GM19035 (cell line): ENCODE measurements around the gene EXOG.

ENCODE experiments used
- ATAC-seq: cut with Tn5 transposase; IDR thresholded peaks from one replicate; pipeline ENCODE4 v1.9.1; 2021; ENCODE audit not compliant: unreplicated experiment

Gene EXOG

DNA sequence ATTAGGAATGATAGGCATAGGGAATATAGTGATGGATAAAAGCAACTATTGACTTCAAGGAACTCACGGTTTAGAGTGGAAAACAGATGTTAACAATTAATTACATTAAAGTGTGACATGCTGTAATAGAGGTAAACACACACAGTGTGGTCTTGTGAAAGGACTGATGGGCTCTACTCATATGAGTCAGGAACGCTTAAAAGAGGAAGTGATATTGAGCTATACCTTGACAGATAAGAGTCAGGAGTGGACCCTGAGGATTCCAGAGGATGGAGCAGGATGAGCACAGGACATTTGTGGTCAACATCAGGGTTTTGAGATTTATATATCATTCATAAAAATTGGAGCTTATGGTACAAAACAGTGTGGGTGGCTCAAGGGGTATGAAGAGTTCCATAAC, 11.0 kb downstream of the EXOG start:
- peak; percentile 97 for ATAC-seq

DNA sequence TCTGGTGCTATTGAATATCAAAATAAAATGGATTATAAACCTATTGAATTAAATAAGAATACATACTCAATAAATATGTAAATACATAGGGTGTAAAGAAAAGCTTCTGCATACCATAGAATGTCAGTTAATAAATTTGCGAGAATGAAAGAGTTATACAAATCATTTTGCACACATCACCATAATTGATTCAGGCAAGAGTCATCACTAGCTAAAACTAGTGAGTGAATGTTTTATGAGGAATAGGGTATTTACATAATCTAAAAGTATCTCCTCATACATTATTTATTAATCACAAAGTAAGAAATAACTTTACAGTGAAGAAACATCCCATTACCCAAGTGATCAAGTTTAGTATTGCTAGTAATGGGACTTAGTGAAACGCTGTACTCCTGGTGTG, 13.6 kb downstream of the EXOG start:
- ATAC-seq: no peak

DNA sequence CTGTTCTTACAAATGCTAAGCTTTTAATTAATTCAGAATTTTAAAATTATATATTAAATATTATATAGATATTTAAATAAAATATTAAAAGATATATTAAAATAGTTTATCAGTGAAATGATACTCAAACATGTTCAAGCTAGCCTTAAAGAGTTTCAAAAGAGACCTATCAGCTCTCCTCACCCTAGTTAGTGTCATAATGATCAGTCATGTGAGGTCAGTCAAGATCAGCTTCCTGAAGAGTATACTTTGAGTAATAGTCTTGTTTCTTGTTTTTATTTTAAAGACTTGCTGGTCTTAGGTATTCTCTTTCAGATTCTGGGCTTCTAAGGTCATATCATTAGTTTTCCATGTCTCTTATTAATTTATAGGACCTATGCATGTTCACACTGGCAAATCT, 14.5 kb downstream of the EXOG start:
- ATAC-seq: no peak

DNA sequence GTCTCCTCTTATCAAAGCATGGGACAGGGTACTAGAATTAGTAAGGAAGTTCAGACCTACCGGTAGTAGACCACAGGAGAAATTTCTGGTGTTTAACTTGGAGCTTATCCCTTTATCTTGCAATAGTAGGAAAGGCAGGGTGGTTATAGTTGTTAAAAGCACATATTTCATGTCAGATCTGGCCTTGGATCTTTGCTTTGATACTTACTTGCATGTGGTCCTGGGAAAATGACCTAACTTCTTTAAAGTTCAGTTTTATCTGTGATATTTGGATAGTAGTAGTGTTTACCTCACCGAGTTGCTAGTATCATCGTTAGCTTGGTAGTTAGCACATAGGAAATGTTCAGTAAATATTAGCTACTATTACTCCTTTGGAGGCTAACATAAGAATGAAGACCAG, 15.4 kb downstream of the EXOG start:
- ATAC-seq: no peak

DNA sequence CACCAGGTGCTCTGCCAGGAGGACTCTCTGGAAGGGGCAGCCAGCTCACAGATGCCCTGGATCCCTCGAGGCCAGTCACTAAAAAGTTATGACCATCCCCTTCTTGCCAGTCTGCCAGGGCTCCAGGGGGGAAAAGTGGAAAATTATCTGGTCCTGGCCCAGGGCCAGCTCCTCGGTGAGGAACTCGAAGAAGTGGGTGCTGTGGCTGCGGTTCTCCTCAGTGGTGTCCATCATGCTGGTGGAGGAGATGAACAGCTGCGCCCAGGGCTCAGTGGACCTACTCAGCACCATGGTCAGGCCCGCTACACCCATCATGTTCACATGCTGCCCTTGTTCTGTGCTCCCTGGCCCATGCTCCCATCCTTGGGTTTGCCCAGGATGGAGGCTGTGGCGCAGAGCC, 19.2 kb downstream of the EXOG start:
- no peak for ATAC-seq

DNA sequence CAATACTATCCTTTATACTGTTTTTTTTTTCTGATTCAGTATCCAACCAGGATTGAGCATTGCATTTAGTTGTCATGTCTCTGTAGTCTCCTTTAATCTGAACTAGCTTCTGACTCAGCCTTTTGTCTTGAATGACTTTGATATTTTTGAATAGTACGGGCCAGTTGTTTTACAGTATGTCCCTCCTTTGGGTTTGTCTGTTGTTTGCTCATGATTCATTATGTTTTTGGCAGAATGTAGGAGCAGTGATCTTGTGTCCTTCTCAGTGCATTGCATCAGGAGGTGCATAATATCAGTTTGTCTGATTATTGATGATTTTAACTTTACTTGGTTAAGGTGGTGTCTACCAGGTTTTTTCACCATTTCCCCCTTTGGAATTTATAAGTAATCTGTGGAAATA, 20.5 kb downstream of the EXOG start:
- ATAC-seq: no peak

DNA sequence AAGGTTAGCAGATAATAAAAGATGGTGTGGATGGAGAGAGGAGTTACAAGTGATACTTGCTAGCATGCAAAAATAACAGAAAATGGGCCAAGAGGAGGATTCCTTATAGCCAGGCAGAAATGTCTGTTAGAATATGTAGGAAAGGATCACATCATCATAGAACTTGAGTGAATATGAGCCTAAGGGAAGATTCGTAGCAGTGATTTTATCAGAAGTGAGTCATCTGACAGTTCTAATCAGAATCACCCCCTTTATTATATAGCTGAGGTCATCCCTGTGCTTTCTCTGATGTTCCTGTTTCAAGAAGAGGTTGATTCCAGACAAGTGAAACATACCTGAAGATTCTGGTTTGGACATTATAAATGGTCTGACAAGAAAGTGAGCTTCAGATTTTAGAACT, 22.9 kb downstream of the EXOG start:
- ATAC-seq: no peak

DNA sequence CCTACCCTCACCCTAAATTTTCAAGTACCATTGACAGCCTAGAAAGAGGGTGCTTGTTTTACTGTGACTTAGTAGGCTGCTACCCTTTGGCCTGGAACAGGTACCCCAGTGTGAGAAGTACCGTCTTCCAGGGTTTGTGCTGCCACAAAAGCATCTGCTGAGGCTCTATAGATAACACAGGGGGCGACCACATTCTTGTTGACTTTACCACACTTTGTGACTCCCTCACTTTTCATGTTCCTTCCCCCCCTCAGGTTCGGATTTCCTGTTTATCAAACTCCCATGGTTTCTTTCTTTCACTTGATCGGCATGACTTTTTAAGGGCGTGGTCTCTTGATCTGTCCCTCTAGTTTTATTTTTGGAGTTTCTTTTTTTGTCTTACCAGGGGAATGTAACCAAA, 23.5 kb downstream of the EXOG start:
- ATAC-seq: no peak

DNA sequence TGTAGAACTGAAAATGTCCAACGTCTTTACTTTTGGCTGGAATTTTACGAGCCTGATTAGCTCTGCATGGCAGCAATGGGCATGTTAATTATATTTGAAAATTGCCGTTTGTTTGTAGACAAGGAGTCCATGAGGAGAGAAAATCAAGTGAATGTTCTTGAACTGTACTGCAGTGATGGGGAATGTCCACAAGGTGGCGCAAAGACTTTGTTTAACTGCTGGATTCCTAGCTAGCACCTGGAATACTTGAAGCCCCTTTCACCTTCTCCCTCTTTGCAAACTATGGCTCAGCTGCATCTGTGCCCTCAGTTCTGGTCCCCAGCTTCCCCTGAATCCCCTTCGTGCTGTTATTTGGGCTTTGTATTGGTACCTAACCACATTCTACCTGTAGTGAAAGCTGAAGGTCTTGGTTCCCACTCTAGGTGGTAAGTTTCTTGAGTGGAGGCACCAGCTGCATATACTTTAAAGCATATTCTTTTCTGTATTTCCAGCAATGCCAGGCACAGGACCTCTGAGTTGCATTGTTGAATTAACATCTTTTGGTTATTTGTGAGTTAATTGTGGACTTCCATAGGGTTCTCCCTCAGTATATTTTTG, 25.3 kb downstream of the EXOG start:
- ATAC-seq: no peak

DNA sequence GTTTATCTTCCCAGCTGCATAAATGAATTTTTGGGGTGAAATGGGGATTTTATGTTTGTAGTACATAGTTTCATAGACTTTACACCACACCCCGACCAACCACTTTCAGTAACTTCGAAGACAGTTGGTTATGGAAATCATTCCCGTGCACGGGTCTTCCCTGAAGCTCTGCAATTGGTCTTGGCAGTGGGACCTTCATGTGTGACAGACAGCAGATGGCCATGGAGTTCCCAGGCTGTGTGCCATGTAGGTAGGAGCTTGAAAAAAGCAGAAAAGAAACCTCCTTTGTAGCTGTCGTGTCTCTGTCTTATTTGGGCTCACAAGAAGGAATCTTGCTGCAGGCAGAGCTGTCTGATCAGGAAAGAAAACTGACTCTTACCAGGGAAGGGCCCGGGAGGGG, 25.9 kb downstream of the EXOG start:
- ATAC-seq: no peak

DNA sequence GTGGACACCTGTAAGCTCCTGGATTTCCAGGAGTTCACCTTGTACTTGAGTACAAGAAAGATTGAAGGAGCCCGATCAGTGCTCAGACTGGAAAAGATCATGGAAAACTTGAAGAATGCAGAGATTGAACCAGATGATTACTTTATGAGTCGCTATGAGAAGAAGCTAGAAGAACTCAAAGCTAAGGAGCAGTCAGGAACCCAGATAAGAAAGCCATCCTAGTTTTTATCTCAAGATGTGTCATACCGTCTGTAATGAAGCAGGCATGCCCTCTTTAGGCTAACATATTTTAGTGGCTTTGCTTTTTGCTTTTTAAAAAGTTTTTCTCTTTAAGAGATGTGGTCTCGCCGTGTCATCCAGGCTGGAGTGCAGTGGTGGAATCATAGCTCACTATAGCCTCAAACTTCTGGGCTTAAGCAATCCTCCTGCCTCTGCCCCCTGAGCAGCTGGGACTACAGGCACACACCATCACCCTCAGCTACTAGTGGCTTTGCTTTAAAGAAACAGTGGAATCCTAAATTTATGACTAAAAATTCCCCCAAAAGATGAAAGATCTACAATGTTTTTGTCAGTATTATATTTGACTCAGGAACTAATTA, 28.1 kb downstream of the EXOG start:
- ATAC-seq: no peak

DNA sequence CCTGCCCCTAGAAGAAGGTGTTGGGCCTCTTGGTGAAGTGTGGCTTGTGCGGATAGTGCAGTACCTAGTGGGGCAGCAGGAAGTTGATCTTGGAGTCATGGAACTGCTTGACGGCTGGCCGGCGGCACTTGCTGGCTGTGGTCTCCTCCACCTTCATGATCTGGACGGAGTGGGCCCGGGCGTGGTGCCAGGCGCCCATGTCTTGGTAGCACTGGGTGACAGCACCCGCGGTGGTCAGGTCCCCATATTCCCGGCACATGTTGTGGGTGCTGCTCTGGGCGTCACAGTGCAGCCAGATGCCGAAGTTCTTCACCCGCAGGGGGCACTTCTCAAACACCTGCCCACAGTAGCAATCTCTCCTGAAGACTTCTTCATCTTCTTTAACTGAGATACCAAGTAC, 30.7 kb downstream of the EXOG start:
- ATAC-seq: no peak

DNA sequence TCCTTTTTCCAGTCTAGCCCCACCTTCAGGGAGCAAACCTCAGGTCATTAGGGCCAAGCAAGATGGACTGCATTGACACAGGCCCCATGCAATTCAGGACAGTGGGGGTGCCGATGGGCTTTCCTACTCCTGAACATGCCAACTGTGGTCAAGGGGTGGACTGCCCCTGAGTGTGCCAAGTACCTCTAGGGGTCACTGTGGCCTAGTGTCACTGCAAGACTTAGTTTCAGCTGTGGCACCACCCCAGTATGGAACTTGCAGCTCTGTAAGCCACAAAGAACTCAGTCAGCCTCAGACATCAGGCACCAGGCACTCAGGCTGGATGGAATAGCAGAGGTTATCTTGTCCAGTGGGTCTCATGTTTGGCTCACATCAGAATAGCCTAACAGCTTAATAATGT, 32.3 kb downstream of the EXOG start:
- no peak for ATAC-seq

DNA sequence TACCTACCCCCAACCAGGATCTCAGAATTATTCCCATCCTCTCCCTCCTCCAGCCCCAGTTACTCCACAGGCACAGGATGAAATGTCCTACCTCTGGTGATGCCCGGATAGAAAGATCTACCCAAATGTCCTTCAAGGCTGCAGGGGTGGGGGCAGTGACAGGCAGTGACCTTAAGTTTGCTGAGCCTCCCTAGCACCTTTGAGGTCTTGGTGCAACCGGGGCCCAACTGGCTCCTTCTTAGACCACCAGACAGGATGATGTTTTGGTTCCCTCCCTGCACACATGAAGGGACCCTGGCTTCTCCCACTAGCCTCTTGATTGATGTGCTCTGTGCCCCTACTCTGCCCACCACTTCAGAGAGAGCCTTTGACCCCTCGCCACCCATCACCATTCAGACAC, 36.4 kb downstream of the EXOG start:
- ATAC-seq: no peak

DNA sequence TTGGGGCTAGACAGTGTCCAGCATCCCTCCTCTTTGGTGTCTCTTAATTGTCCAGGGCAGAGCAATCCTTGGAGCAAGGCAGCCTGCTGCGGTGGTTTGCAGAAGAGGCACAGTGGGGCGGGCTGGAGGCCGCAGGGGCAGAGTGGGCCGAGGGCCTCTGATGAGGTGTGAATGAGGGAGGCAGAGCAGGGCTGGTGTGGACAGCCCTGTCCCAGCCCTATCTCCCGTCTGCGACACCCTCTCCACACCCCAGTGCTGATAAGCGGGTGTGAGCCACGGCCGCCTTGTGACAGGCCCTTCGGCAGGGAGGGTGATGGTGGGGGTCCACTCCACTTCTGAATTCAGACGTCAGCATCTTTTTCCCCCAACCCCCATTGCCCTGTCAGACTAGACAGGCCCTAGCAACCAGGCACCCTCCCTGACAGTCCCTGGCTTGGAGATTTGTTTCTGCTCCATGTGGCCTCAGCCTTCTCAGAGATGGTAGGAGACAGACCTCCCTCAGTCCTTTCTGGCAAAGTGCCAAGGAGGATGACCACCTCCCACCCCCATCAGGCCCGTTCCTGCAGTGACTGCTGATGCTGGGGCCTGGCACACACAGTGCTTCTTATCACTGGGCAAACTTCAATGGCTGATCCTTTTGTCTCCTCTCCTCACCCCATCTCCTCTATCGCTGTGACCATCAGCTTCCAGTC, 37.3 kb downstream of the EXOG start:
- no peak for ATAC-seq

DNA sequence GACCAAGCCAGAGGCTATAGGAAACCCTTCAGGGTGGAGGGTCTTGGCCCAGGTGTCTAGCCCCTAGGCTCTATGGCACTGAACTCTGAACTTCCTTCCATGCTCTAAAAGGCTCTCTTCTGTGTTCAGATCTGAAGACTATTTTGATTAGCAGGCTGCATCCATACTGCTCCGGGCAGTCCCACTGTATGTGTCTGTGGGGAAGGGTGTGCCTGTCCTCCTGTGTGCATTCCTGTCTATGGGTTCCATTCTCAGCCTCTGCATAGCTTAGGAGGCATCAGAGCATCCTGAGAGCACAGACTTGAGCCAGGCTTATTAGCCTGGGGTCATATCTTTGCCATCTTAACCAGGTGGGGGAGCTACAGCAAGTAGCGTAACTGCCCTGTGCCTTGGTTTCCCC, 38.0 kb downstream of the EXOG start:
- ATAC-seq: no peak

DNA sequence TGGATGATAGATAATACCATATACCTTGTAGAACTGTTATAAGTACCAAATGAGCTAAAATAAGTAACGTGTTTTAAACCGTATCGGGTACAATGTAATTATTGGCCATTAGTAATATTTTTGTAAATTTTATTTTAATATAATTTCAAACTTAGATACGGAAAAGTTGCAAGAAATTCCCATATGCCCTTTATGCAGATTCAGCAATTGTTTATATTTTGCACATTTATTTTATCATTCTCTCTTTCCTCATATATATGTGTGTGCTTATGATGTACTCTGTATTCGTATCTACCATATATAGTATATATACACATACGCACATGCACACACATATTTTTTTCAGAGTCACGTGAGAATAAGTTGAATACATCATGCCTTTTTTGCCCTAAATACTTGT, 38.5 kb downstream of the EXOG start:
- ATAC-seq: no peak

DNA sequence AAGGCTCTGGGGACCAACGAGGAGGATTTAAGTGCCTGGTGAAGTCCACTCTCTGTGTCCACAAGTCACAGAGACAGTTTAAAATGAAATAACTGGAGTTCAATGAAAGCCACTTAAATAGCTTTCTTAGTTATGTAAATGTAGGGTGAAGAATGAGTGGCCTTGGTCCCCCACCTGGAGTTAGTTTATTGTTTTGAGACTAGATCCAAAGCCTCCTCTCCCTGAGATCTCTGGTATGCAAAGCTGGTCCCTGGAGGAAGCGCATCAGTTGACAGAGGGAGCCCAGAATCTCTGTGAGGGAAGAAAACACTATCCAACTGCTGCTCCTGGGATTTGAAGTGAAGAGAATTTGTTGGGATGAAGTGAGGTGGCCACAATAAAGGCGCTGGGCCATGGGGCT, 40.5 kb downstream of the EXOG start:
- no peak for ATAC-seq

DNA sequence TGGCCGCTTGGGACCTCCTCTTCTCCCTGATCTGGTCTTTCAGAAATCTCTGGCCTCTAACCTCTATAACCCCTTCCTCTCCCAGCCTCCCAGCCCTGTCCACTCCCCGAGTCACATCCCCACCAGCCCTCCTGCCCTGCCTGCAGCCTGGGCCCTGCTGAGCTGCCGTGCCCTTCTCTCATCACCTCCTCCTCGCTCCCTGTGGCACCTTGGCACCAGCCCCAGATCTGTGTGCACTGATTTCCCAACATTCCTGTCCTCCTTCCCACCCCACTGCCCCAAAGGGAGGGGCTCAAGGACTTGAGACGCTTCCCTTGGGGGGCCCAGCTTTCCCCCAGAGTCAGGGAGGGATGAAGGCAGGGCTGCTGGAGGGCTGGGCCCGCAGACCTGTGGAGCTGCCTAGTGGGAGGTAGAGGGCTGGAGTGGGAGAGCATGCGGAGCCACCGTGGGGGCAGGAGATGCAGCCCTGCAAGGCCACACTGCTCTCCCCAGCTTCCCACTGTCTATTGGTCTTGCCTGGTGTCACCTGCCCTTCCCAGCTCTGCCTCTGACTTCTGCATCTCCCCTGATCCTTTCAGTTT, 42.7 kb downstream of the EXOG start:
- no peak for ATAC-seq

DNA sequence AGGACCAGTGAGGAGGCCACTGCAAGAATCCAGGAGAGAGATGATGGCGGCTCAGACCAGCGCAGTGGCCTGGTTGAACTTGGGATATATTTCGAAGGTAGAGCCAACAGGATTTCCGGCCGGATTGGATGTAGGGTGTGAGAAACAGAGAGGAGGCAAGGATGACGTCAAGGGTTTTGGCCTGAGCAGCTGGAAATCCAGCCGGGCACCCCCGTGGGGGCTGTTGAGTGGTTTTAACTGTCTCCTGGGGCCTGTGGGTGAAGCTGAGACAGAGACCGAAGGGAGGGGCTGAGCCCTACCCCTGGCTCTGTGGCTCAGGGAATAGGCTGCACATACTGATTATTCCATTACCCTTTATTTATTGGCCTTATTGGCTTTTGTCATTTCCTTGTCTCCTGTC, 45.7 kb downstream of the EXOG start:
- ATAC-seq: no peak

DNA sequence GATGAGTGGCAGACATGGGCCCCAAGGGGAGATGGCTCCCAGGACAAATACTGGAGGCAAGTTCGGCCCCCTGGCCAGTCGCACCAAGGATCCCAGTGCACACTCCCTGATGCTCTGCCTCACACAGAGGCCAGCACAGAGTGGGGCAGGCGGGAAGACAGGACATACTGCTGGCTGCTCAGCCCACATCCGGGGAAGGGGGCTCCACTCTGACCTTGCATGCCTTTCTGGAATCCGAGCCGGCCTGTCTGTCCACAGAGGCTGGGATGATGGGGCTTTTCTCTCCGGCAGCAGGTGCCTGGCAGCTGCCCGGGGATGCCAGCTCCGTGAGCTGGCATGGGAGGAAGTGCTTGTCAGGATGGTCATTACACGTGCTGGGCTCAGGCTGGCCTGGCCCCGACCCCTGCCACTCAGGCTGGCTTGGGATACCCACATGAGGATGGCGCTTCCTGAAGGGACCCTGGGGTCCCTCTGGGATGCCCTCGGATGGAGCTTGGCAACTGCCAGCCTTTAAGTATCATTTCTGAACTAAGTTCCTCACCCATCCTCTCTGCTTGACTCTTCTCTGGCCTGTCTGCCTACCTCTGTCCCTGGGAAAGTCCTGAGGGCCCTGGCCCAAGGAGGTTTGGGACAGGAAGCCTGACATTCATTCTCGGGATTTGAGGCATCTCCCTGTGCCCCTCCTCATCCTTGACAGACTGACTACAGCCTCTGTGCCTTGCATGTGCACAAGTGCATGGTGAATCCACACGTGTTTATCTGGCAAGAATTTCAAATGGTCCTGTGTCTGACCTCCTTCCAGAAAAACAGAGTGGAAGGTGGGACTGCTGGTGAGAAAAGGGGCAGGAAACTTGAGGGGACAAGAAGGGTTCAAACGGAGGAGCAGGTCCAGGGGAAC, 46.5 kb downstream of the EXOG start:
- no peak for ATAC-seq
